GM21447 (cell line): ENCODE measurements around the gene POLD1.
"Not testable (repeated sequence)": the region's sequence is repeated elsewhere in the genome, so short reads cannot be mapped to it uniquely, and the experiment has no call there.

Experiments used
- ATAC-seq: cut with Tn5 transposase; IDR thresholded peaks from one replicate; pipeline ENCODE4 v1.9.1; 2021; ENCODE audit not compliant: unreplicated experiment

The POLD1 gene

DNA sequence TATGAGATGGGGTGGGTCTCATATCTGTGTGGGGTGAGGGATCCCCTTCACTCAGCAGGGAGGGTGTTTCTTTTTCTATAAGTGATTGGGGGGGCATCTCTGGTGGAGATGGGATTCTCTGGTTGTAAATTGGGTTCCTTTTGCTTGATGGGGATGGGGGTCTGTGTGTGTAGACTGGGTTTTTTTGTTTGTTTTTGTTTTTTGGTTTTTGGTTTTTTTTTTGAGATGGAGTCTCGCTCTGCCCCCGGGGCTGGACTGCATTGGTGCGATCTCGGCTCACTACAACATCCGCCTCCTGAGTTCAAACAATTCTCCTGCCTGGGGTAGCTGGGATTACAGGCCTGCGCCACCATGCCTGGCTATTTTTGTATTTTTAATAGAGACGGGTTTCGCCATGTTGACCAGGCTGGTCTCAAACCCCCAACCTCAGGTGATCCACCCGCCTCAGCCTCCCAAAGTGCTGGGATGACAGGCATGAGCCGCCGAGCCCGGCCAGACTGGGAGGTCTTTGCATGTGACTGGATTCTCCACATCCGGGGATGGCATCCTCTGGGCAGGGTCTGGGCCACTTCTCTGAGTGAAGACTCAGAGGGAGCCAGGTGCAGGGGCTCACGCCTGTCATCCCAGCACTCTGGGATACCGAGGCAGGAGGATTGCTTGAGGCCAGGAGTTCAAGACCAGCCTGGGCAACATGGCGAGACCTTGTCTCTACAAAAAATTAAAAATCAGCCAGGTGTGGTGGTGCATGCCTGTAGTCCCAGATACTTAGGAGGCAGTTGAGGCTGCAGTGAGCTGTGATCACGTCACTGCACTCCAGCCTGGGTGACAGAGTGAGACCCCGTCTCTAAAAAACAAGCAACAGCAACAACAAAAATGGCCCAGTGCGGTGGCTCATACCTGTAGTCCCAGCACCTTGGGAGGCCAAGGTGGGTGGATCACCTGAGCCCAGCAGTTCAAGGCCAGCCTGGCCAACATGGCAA is 49.3 kb downstream of the POLD1 start:
- no peak for ATAC-seq

- ATAC-seq, result no peak
Measured at GRCh38 chr19:50434525-50434924, 50.4 kb downstream of the POLD1 start.

- no peak for ATAC-seq
Measured at GRCh38 chr19:50435221-50435620, 51.1 kb downstream of the POLD1 start.

GRCh38 chr19:50435627-50436026 is 51.5 kb downstream of the POLD1 start:
- ATAC-seq, result no peak

- ATAC-seq, result no peak
Measured at GRCh38 chr19:50437862-50438449, 53.8 kb downstream of the POLD1 start.

DNA sequence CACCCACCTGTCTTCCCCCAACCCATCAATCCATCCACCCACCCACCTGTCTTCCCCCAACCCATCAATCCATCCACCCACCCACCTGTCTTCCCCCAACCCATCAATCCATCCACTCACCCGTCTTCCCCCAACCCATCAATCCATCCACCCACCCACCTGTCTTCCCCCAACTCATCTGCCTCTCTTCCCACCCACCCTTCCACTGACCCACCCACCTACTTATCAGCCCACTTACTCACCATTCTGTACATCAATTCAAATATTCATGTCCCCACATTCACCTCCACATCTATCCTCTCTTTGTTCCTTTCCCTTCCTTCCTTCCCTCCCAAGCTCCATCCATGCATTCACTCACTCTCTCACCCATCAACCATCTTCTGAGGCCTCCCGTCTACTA is 55.0 kb downstream of the POLD1 start:
- not testable (repeated sequence) for ATAC-seq

- ATAC-seq, result no peak
Measured at GRCh38 chr19:50444059-50444458, 59.9 kb downstream of the POLD1 start.

GRCh38 chr19:50447053-50447452 is 62.9 kb downstream of the POLD1 start:
- ATAC-seq, result no peak

DNA sequence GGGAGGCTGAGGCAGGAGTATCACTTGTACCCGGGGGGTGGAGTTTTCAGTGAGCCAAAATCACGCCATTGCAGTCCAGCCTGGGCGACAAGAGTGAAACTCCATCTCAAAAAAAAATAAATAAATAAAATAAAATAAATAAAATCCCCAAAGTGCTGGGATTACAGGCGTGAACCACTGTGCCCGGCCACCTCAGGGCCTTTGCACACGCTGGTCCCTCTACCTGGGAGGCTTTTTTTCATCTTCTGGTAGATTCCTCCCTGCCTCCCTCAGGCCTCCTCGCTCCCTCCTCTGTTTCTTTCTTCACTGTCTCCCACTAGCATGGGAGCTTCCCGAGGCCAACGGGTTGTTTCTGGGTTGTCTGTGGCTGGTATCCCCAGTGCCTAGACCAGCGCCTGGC is 63.6 kb downstream of the POLD1 start:
- ATAC-seq, result no peak

DNA sequence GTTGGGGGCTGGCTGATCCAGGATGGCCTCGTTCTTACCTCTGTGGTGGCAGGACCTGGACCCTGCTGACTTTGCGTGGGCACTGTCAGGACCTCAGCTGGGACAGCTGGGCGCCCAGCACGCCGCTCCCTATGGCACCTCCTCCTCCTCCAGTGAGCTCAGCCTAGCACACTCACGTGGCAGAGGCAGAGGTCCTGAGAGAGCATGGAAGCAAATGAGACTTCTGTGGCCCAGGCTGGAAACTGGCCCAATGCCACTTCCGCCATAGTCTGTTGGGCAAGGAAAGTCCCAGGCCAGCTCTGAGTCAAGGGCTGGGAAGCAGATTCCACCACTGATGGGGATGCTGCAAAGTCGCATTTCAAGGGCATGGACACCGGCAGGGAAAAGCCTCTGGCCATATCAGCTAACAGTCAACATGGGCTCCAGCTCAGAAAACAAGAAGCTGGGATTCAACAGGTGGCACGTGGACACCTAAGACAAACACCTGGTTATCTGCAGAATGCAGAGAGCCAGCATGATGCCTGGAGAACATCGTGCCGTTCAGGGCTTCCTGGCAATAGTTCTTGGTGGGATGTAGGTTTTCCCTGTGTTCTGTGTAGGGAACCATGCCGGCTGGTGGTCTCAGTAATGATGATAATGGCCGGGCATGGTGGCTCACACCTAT is 65.2 kb downstream of the POLD1 start:
- ATAC-seq, result no peak

GRCh38 chr19:50450369-50451222 is 66.4 kb downstream of the POLD1 start:
- no peak for ATAC-seq

- ATAC-seq, result no peak
Measured at GRCh38 chr19:50451223-50451534, 67.0 kb downstream of the POLD1 start.

DNA sequence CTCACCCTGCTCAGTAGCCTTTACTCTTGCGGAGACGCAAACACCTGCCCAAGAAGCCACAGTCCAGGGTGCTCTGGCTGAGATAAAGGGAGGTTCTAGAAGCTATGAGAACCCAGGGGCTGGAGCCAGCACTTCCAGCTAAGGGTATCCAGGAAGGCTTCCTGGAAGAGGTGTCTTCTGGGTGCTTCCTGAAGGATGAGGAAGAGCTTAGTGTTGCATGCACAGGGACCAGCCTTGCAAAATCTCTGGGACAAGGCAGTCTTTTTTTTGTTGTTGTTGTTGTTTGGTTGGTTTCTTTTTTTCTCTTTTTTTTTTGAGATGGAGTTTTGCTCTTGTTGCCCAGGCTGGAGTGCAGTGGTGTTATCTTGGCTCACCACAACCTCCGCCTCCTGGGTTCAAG is 69.1 kb downstream of the POLD1 start:
- no peak for ATAC-seq

GRCh38 chr19:50455992-50456391 is 71.8 kb downstream of the POLD1 start:
- ATAC-seq, result no peak

DNA sequence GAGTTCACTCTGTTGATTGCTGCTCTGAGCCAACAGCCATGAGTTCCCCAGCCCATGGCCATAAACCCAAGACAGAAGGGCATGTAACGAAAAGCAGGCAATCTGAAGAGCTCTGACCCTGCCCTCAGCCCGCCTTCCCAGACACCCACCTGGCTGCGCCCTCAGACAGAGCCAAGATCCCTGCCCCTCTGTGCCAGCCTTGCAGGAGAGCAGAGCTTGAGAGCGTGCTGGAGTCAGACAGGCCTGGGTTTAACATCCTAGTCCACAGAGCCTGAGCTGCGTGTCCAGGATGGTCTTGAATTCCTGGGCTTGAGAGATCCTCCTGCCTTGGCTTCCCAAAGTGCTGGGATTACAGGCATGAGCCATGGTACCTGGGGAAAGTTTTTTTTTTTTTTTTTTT is 73.2 kb downstream of the POLD1 start:
- no peak for ATAC-seq

- no peak for ATAC-seq
Measured at GRCh38 chr19:50458396-50459066, 74.4 kb downstream of the POLD1 start.

- ATAC-seq, result no peak
Measured at GRCh38 chr19:50459067-50459456, 74.9 kb downstream of the POLD1 start.

DNA sequence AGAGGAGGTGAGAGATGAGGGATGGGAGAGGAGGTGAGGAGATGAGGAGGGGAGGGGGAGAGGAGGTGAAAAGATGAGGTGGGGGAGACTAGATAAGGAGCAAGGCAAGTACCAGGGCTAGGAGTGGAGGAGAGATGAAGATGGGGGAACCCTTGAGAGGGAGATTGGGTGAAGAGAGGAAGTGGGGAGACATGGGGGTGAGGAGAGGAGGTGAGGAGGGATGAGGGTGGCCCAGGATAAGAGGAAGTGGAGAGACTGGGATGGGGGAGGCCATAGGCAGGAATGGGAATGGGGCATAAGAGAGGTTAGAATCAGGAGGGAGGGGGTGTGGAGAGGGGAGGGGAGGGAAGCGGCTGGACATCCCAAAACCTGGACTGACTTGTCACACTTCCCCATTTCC is 75.5 kb downstream of the POLD1 start:
- ATAC-seq, result no peak

GRCh38 chr19:50460161-50460765 is 76.1 kb downstream of the POLD1 start:
- ATAC-seq, result peak; percentile 54
